Spinal cord (tissue), 10 donors: Measurements from ENCODE around the gene PTPN20. TPM values are rescaled to one million over a fixed set of nuclear protein-coding genes. Genes with fewer than 3 reads are reported as not detected.

ENCODE experiments used
- DNase-seq, 6 donors: peaks; one replicate each; pipeline versions ENCODE4 v3.0.0 to v3.0.0-alpha.2; 2013 to 2015; ENCODE audit warnings: low spot score in 6 of 6, low read depth in 4 of 6
- H3K27ac ChIP-seq: one replicate; pipeline ENCODE4 v1.5.1; 2013; ENCODE audit warnings: low read depth, low read length, control low read depth
- H3K27me3 ChIP-seq: one replicate; pipeline ENCODE4 v1.6.1; 2013; ENCODE audit warnings: low read length; ENCODE audit not compliant: control insufficient read depth, insufficient read depth
- H3K36me3 ChIP-seq: one replicate; pipeline ENCODE4 v1.6.1; 2013; ENCODE audit warnings: low read length; ENCODE audit not compliant: control insufficient read depth, insufficient read depth
- H3K4me1 ChIP-seq: one replicate; pipeline ENCODE4 v1.6.1; 2013; ENCODE audit warnings: low read length; ENCODE audit not compliant: control insufficient read depth, insufficient read depth
- H3K4me3 ChIP-seq: one replicate; pipeline ENCODE4 v1.5.1; 2013; ENCODE audit warnings: low read depth, low read length, control low read depth
- H3K9me3 ChIP-seq: one replicate; pipeline ENCODE4 v1.6.1; 2013; ENCODE audit warnings: low read length; ENCODE audit not compliant: control insufficient read depth, insufficient read depth
- WGBS: methylation state at CpG from one replicate; pipeline ENCODE4 v1.1.5; 2013; ENCODE audit warnings: missing lambda C conversion rate; ENCODE audit not compliant: insufficient coverage; 5-methylcytosine and 5-hydroxymethylcytosine counted together
- polyA plus RNA-seq, 2 donors: library from polyadenylated mRNA; unstranded; fragments of 120-200 nt; gene quantifications; one replicate each; pipeline ENCODE4 v1.2.1, GENCODE V29; 2013; ENCODE audit not compliant: insufficient read length in 2 of 2
- total RNA-seq, 2 donors: library from RNA; depleted of rRNA in 1 of 2; stranded (reverse); fragments of 120-200 nt in 1 of 2; fragments of >200 nt in 1 of 2; gene quantifications; one replicate each; pipeline versions ENCODE4 v1.2.3 to v1.2.4, GENCODE V29; 2013 to 2014
- donor health status: healthy.

The PTPN20 gene
- total and polyA plus RNA-seq, 4 donors, result 7.4 to 20.0 (median 12.2) TPM

DNA sequence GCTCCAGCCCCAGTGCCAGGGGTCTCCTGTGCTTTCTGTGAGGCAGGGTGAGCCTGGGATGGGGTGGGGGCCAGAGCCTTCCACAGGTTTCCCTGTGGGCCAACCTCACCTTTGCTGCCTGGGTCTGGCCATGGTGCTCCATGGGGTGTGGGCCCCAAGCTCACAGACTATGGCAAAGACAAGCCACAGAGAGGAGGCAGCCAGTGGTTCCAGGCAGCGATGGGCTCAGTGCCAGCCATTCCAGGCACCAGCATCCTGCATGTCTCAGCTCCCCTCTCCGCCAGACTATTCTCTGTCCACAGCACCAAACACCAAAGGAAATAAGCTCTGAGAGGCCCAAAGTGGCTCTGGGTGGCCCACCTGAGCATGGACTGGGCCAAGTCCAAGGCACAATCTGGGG, 133.5 kb downstream of the PTPN20 start:
- peak in 1 of 6 donors; percentile 28 for DNase-seq
- H3K27ac ChIP-seq, result no peak overlapping the region
- peaks cover 32% of the 10 kb centered on the region for H3K4me1 ChIP-seq
- H3K9me3 ChIP-seq, result no peaks in the 10 kb centered on the region
- no peaks in the 10 kb centered on the region for H3K36me3 ChIP-seq
- no peak overlapping the region for H3K4me3 ChIP-seq
- no peaks in the 10 kb centered on the region for H3K27me3 ChIP-seq
- WGBS, result 85% methylated on average over 2 of the region's 2 CpGs

DNA sequence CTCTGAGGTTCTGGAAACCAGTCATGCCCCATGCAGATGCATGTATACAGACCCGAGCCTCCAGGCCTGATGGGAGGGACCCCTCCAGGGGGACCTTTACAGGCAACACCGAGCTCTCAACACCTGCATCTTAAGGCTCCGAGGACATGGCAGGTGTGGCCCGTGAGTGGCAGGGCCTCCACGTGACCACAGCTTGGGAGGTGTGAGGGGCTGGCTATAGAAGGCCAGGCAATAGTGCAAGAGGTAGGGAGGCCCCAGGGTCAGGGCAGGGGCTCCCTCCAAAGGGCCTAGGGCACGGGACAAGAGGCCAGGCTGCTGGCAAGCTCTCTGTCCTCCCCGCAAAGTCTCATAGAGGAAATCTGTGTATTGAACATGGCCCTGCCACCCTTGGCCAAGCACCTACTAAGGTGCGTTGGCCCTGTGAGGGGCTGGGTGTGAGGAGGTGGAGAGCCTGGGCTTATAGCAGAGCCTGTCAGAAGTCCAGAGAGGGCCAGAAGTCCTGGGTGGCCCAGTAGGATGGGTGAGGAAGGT, 134.2 kb downstream of the PTPN20 start:
- peaks cover 29% of the 10 kb centered on the region for H3K4me1 ChIP-seq
- no peak overlapping the region for H3K27ac ChIP-seq
- H3K27me3 ChIP-seq, result no peaks in the 10 kb centered on the region
- WGBS, result 96% methylated on average over 8 of the region's 8 CpGs
- no peaks in the 10 kb centered on the region for H3K36me3 ChIP-seq
- no peaks in the 10 kb centered on the region for H3K9me3 ChIP-seq
- H3K4me3 ChIP-seq, result no peak overlapping the region
- no peak for DNase-seq

DNA sequence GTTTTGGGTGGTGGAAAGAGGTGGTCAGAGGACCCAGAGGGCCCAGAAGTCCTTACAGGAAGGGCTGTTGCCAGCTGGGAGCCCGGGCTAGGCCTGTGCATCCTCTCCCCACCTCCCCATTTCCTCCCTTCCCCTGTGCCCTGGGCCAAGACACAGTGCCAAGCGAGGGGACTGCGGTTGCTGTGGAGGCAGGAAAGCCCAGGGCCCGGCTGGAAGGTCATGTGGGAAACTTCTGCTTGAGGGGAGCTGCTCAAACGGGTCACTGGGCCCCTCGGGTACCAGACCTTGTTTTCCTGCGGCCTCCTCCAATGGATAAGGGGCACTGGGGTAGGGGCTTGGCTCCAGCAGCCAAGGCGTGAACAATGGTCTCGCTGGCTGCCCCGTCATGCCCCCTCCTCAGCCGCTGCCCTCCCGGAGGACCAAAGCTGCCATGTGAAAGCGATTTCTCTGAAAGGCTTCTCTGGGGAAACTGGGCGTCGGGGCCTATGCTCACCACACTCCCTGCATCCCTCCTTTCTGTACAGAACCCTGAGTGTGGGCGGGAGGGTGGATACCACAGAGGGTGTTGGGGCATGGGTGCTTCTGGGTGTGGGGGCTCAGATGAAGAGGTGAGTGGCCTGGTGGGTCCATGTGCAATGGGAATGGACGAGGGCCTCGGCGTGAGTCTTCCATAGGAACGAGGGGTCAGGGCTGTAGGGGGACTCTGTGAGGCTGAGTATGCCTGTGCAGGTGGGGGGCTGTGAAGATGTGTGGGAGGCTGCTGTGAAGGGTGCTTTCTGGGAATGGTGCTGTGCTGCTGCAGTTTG, 135.3 kb downstream of the PTPN20 start:
- no peak overlapping the region for H3K4me3 ChIP-seq
- 83% methylated on average over 16 of the region's 20 CpGs for WGBS
- no peaks in the 10 kb centered on the region for H3K36me3 ChIP-seq
- peaks cover 29% of the 10 kb centered on the region for H3K4me1 ChIP-seq
- no peak for DNase-seq
- no peak overlapping the region for H3K27ac ChIP-seq
- H3K9me3 ChIP-seq, result no peaks in the 10 kb centered on the region
- no peaks in the 10 kb centered on the region for H3K27me3 ChIP-seq

DNA sequence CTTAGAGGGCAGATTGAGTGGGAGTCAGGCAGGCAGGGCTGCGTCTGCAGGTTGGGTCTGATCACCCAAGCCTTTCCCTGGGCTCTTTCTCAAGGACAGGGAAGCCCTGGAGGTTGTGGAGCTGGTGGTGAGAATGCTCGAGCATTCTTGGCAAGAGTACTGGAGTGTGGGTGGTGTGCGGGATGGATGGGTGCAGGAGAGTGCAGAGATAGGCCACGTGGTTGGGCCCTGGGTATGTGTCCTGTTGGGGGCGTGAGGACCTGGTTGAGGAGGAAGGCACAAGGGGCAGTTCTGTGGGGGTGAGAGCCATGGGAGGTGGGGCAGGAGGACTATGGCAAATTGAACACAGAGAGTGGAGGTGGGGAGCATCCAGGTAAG, 135.9 kb downstream of the PTPN20 start:
- no peak overlapping the region for H3K27ac ChIP-seq
- 85% methylated on average over 5 of the region's 5 CpGs for WGBS
- H3K36me3 ChIP-seq, result no peaks in the 10 kb centered on the region
- no peak overlapping the region for H3K4me3 ChIP-seq
- DNase-seq, result no peak
- no peaks in the 10 kb centered on the region for H3K9me3 ChIP-seq
- no peaks in the 10 kb centered on the region for H3K27me3 ChIP-seq
- peaks cover 29% of the 10 kb centered on the region for H3K4me1 ChIP-seq

DNA sequence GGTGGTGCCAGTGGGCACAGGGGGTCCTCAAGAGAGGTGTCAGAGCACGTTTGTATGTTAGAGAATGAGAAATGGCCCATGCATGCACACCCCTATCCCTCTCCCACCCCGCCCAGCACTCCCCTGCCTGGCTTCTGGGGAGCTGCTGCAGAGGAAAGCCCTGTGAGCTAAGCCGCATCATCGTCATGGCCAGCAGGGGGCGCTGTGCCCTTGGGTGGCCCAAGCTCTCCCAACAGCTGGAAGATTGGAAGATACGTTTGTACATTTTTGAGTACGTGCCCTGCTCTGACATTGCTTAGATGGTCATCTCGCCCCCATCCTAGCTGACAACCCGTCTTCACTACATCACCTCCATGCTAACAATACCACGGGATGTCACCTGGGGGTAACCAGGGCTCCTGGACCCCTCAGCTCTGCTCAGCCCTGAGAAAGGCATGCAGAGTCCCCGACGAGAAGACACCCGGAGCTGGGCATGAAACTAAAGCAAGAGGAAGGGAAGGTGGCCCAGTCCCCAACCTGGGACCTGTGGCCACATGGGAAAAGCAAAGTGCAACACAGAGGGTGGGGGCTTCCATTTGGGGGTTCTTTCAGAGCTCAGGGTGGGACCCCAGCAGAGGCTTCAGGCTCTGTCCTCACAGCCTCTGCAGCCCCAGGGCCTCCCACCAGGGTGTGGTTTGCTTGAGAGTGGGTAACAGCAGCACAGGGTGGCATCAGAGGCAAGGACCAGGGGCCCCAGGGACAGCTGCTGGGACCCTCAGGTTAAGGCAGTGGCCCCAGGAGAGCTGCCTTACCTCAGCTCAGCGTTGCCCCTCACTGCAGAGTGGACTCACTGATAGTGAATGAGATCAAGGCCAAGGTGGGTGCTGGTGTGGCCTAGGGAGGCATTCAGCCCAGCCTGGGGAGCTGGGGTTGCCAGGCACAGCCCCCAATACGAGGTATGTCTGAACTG, 136.6 kb downstream of the PTPN20 start:
- Histone ChIP-seq H3K9me3 (no peaks in the 10 kb centered on the region), H3K27me3 (no peaks in the 10 kb centered on the region), H3K27ac (no peak overlapping the region), H3K4me3 (no peak overlapping the region), H3K36me3 (no peaks in the 10 kb centered on the region), H3K4me1 (peaks cover 29% of the 10 kb centered on the region)
- DNase-seq, result peak in 3 of 6 donors; percentile 20 to 62 (median 61)
- 49% methylated on average over 14 of the region's 15 CpGs for WGBS

DNA sequence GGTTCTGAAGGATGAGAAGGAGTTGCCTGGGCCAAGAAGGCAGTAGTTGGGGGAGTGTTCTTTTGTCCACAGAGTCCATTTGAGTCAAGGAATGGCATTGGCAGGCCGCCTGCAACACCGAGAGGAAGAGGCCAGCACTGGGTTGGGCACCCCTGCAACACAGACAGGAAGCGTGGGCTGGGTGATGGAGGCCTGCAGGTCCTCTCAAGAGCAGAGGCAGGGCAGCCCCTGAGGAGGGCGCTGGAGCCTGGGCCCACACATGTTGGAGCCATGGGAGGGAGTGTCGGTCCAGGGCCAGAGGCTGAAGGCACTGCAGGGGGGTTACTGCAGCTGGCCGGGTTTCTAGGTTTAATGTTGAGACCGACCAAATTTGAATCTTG, 137.3 kb downstream of the PTPN20 start:
- DNase-seq, result no peak
- H3K36me3 ChIP-seq, result no peaks in the 10 kb centered on the region
- H3K27ac ChIP-seq, result no peak overlapping the region
- no peaks in the 10 kb centered on the region for H3K9me3 ChIP-seq
- H3K27me3 ChIP-seq, result no peaks in the 10 kb centered on the region
- WGBS, result 70% methylated on average over 7 of the region's 7 CpGs
- peaks cover 24% of the 10 kb centered on the region for H3K4me1 ChIP-seq
- no peak overlapping the region for H3K4me3 ChIP-seq

DNA sequence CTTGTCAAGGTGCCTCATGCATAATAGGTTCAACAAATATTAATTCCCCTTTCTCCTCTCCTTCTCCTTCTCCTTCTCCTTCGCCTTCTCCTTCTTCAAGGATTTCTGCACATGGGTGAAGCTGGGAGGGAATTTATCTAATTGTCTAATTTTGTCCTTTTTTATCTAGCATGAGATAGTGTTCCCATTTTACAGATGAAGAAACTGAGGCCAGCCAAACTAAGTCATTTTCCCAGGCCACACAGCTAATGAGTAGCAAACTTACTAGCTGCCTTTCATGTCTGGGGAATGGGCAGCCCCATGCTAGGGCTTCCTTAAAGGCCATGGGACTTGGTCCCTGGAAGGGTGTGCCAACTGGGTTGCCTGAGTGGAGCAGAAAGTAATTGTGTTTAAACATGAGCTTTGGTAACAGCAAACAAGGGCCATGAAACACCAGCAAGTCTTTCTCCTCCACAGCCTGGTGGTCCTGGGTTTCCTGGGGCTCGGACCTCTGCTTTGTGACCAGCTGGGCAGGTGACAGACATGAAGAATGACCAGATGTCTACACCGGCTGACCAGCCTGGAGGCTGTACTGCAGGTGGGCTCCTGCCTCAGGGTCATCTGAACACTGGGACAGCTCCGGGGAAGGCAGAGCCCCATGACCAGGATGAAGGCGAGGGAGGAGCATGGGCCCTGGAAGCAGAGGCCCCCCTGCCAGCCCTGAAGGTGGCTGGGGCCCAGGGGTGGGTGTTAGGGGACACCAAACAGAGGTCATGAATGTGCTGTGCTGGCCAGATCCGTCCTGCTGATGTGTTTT, 138.0 kb downstream of the PTPN20 start:
- Histone ChIP-seq H3K27ac (no peak overlapping the region), H3K27me3 (no peaks in the 10 kb centered on the region), H3K9me3 (no peaks in the 10 kb centered on the region), H3K4me3 (no peak overlapping the region), H3K4me1 (peaks cover 18% of the 10 kb centered on the region), H3K36me3 (no peaks in the 10 kb centered on the region)
- 77% methylated on average over 4 of the region's 6 CpGs for WGBS
- DNase-seq, result no peak

DNA sequence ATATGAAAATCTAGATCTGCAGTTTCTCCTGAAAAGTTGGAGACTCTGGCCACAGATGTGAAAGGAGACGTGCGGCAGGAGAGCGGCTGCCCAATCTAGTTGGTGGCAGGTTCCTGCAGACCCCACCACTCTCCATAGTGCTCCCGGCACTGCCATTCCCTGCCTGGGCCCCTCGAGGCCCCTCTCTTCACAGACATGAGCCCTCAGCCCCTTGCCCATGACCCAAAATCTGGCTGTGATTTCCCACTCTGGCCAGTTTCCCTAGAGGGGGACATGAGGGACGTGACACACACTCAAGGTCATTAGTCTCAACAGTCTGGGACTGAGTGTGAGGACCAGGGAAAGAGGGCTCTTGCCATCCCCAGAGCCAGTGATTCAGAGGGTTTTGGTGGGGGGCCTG, 138.7 kb downstream of the PTPN20 start:
- Histone ChIP-seq H3K4me1 (peaks cover 12% of the 10 kb centered on the region), H3K36me3 (no peaks in the 10 kb centered on the region), H3K4me3 (no peak overlapping the region), H3K9me3 (no peaks in the 10 kb centered on the region), H3K27ac (no peak overlapping the region), H3K27me3 (no peaks in the 10 kb centered on the region)
- no peak for DNase-seq
- 92% methylated on average over 4 of the region's 6 CpGs for WGBS
